Mesenchymal stem cell (in vitro differentiated cells and primary cell): ENCODE results near the gene LRRC72.
A peak's percentile ranks its signal among the peaks of the same experiment; 100 is the strongest.

Experiments used
- DNase-seq: peaks from one replicate; pipeline ENCODE4 v3.0.0-alpha.2; 2013
- H2AFZ ChIP-seq: one replicate; pipeline ENCODE4 v1.6.1; 2013; ENCODE audit warnings: low read depth, mild to moderate bottlenecking, control low read depth, inconsistent platforms, low read length, moderate library complexity
- H2AK5ac ChIP-seq: 2 replicates; pipeline ENCODE4 v1.6.1; 2013; ENCODE audit warnings: low read length, moderate library complexity, mild to moderate bottlenecking, inconsistent platforms; ENCODE audit not compliant: severe bottlenecking
- H2BK120ac ChIP-seq: one replicate; pipeline ENCODE4 v1.6.1; 2013; ENCODE audit warnings: low read depth, mild to moderate bottlenecking, inconsistent platforms, low read length, moderate library complexity
- H2BK12ac ChIP-seq, 2 experiments: one replicate each; pipeline ENCODE4 v1.6.1; 2013; ENCODE audit warnings: inconsistent platforms in 2 of 2, low read length in 2 of 2, mild to moderate bottlenecking in 2 of 2, moderate library complexity in 2 of 2, control low read depth in 1 of 2
- H2BK15ac ChIP-seq: one replicate; pipeline ENCODE4 v1.6.1; 2013; ENCODE audit warnings: mild to moderate bottlenecking, low read depth, inconsistent platforms; ENCODE audit not compliant: poor library complexity, severe bottlenecking
- H2BK5ac ChIP-seq: 2 replicates; pipeline ENCODE4 v1.6.1; 2013; ENCODE audit warnings: low read depth, mild to moderate bottlenecking, low read length, control low read depth, inconsistent platforms; ENCODE audit not compliant: poor library complexity, severe bottlenecking
- H3K14ac ChIP-seq, 2 experiments: one replicate each; pipeline ENCODE4 v1.6.1; 2013; ENCODE audit warnings: inconsistent platforms in 2 of 2, low read length in 2 of 2, control low read depth in 1 of 2, mild to moderate bottlenecking in 1 of 2, moderate library complexity in 1 of 2
- H3K18ac ChIP-seq, 2 experiments: one replicate each; pipeline ENCODE4 v1.6.1; 2013; ENCODE audit warnings: inconsistent platforms in 2 of 2, low read length in 2 of 2, control low read depth in 1 of 2, low read depth in 1 of 2, mild to moderate bottlenecking in 1 of 2
- H3K23ac ChIP-seq, 2 experiments: one replicate each; pipeline ENCODE4 v1.6.1; 2013; ENCODE audit warnings: inconsistent platforms in 2 of 2, low read length in 2 of 2, mild to moderate bottlenecking in 2 of 2, moderate library complexity in 2 of 2, control low read depth in 1 of 2
- H3K27ac ChIP-seq: 2 replicates; pipeline ENCODE4 v1.5.1; 2013; ENCODE audit warnings: mild to moderate bottlenecking, moderate library complexity, low read length, control low read depth, inconsistent platforms; ENCODE audit not compliant: poor library complexity, severe bottlenecking
- H3K27me3 ChIP-seq, 2 experiments: 2 replicates each; pipeline versions ENCODE4 v1.6.1 to v1.7.0; 2013; ENCODE audit warnings: low read length in 2 of 2, mild to moderate bottlenecking in 2 of 2, moderate library complexity in 2 of 2, control low read depth in 1 of 2, inconsistent platforms in 1 of 2; ENCODE audit not compliant: control insufficient read depth in 1 of 2, insufficient read depth in 1 of 2
- H3K36me3 ChIP-seq, 2 experiments: 2 replicates each; pipeline versions ENCODE4 v1.6.1 to v1.7.0; 2013; ENCODE audit warnings: low read length in 2 of 2, control low read depth in 1 of 2, inconsistent platforms in 1 of 2, low read depth in 1 of 2, mild to moderate bottlenecking in 1 of 2; ENCODE audit not compliant: insufficient read depth in 2 of 2, control insufficient read depth in 1 of 2
- H3K4ac ChIP-seq, 2 experiments: one replicate each; pipeline ENCODE4 v1.6.1; 2013; ENCODE audit warnings: inconsistent platforms in 2 of 2, low read length in 2 of 2, mild to moderate bottlenecking in 2 of 2, moderate library complexity in 2 of 2, control low read depth in 1 of 2, low read depth in 1 of 2
- H3K4me1 ChIP-seq: 2 replicates; pipeline ENCODE4 v1.6.1; 2013; ENCODE audit warnings: low read depth, low read length, control low read depth; ENCODE audit not compliant: control insufficient read depth, insufficient read depth
- H3K4me2 ChIP-seq: 2 replicates; pipeline ENCODE4 v1.6.1; 2013; ENCODE audit warnings: low read length, mild to moderate bottlenecking, inconsistent platforms; ENCODE audit not compliant: poor library complexity, severe bottlenecking
- H3K4me3 ChIP-seq, 2 experiments: 2 replicates each; pipeline versions ENCODE4 v1.5.1 to v1.7.0; 2013; ENCODE audit warnings: low read length in 2 of 2, mild to moderate bottlenecking in 2 of 2, control low read depth in 1 of 2, low read depth in 1 of 2; ENCODE audit not compliant: insufficient read depth in 1 of 2
- H3K79me1 ChIP-seq: replicated peaks from 2 replicates; pipeline ENCODE4 v1.6.1; 2013; ENCODE audit warnings: mild to moderate bottlenecking, control low read depth, low read length, inconsistent platforms; ENCODE audit not compliant: poor library complexity, severe bottlenecking
- H3K9ac ChIP-seq: 2 replicates; pipeline ENCODE4 v1.7.0; 2013; ENCODE audit warnings: mild to moderate bottlenecking, low read length, moderate library complexity
- H3K9me3 ChIP-seq: 2 replicates; pipeline ENCODE4 v1.7.0; 2013; ENCODE audit warnings: mild to moderate bottlenecking, low read length; ENCODE audit not compliant: control insufficient read depth
- H4K8ac ChIP-seq: one replicate; pipeline ENCODE4 v1.6.1; 2013; ENCODE audit warnings: inconsistent platforms, mild to moderate bottlenecking, low read length, moderate library complexity
- H4K91ac ChIP-seq: one replicate; pipeline ENCODE4 v1.6.1; 2013; ENCODE audit warnings: mild to moderate bottlenecking, low read length, inconsistent platforms
- WGBS: methylation state at CpG from one replicate; pipeline ENCODE4 v1.1.7; 2013; ENCODE audit warnings: mixed read lengths; 5-methylcytosine and 5-hydroxymethylcytosine counted together

The LRRC72 gene

GRCh38 chr7:16494955-16495719 is 31.5 kb upstream of the LRRC72 start:
- Histone ChIP-seq H2BK15ac (no peak overlapping the region), H3K4me2 (no peak overlapping the region), H3K27ac (no peak overlapping the region), H2AK5ac (no peak overlapping the region), H3K4me3 (no peak overlapping the region), H3K27me3 (no peaks in the 10 kb centered on the region), H4K91ac (no peak overlapping the region), H4K8ac (peak overlapping the region; percentile 61), H3K4ac (no peak overlapping the region), H3K79me1 (no peaks in the 10 kb centered on the region), H2BK12ac (no peak overlapping the region), H3K23ac (no peak overlapping the region), H3K4me1 (no peaks in the 10 kb centered on the region), H3K36me3 (no peaks in the 10 kb centered on the region), H2AFZ (no peak overlapping the region), H3K9me3 (no peaks in the 10 kb centered on the region), H2BK5ac (no peak overlapping the region), H2BK120ac (no peak overlapping the region), H3K14ac (peak overlapping the region in 1 of 2 experiments; percentile 77), H3K18ac (no peak overlapping the region), H3K9ac (no peak overlapping the region)
- WGBS = 91% methylated on average over 2 of the region's 4 CpGs
- DNase-seq = no peak

- no peak overlapping the region for H2BK120ac ChIP-seq
- no peak overlapping the region for H2AK5ac ChIP-seq
- no peak overlapping the region for H4K8ac ChIP-seq
- H2BK12ac ChIP-seq = no peak overlapping the region
- no peak overlapping the region for H3K4me3 ChIP-seq
- no peaks in the 10 kb centered on the region for H3K36me3 ChIP-seq
- no peak overlapping the region for H3K27ac ChIP-seq
- no peak overlapping the region for H4K91ac ChIP-seq
- H3K9ac ChIP-seq = no peak overlapping the region
- no peak overlapping the region for H2BK5ac ChIP-seq
- H3K4ac ChIP-seq = no peak overlapping the region
- no peak overlapping the region for H3K23ac ChIP-seq
- no peak overlapping the region for H2BK15ac ChIP-seq
- no peaks in the 10 kb centered on the region for H3K9me3 ChIP-seq
- H3K27me3 ChIP-seq = no peaks in the 10 kb centered on the region
- no peaks in the 10 kb centered on the region for H3K4me1 ChIP-seq
- no peaks in the 10 kb centered on the region for H3K79me1 ChIP-seq
- no peak overlapping the region for H2AFZ ChIP-seq
- no peak overlapping the region for H3K18ac ChIP-seq
- DNase-seq = no peak
- no peak overlapping the region for H3K14ac ChIP-seq
- WGBS = 77% methylated on average over 2 of the region's 2 CpGs
- no peak overlapping the region for H3K4me2 ChIP-seq
Measured at GRCh38 chr7:16498122-16498521, 28.5 kb upstream of the LRRC72 start.

GRCh38 chr7:16502303-16502702 is 24.3 kb upstream of the LRRC72 start:
- H3K18ac ChIP-seq = no peak overlapping the region
- 95% methylated on average over 18 of the region's 19 CpGs for WGBS

GRCh38 chr7:16504019-16504418 is 22.6 kb upstream of the LRRC72 start:
- Histone ChIP-seq H4K91ac (no peak overlapping the region), H2AK5ac (no peak overlapping the region), H2BK5ac (no peak overlapping the region), H3K23ac (no peak overlapping the region), H3K9ac (no peak overlapping the region), H4K8ac (no peak overlapping the region), H3K14ac (no peak overlapping the region), H2BK120ac (no peak overlapping the region), H3K4me2 (no peak overlapping the region), H3K27me3 (no peaks in the 10 kb centered on the region), H3K9me3 (no peaks in the 10 kb centered on the region), H3K36me3 (no peaks in the 10 kb centered on the region), H3K4me1 (peaks cover 2% of the 10 kb centered on the region), H3K79me1 (no peaks in the 10 kb centered on the region), H3K27ac (peak overlapping the region; percentile 48), H3K4ac (no peak overlapping the region), H2BK12ac (peak overlapping the region in 1 of 2 experiments; percentile 31), H3K4me3 (no peak overlapping the region), H2BK15ac (no peak overlapping the region), H2AFZ (no peak overlapping the region), H3K18ac (no peak overlapping the region)
- WGBS = 73% methylated on average over 6 of the region's 6 CpGs
- DNase-seq = peak; percentile 63

More at GRCh38 chr7:16502303-16502702, 24.3 kb upstream of the LRRC72 start:
- H3K9ac ChIP-seq = no peak overlapping the region
- no peak overlapping the region for H4K8ac ChIP-seq
- no peak overlapping the region for H2AFZ ChIP-seq
- H3K27me3 ChIP-seq = no peaks in the 10 kb centered on the region
- H3K79me1 ChIP-seq = no peaks in the 10 kb centered on the region
- peak overlapping the region; percentile 46 for H2AK5ac ChIP-seq
- H4K91ac ChIP-seq = no peak overlapping the region
- H2BK5ac ChIP-seq = no peak overlapping the region
- H2BK12ac ChIP-seq = no peak overlapping the region
- no peak overlapping the region for H3K4me2 ChIP-seq
- H3K4me1 ChIP-seq = peaks cover 2% of the 10 kb centered on the region
- no peak for DNase-seq
- H3K14ac ChIP-seq = no peak overlapping the region
- no peak overlapping the region for H2BK120ac ChIP-seq
- H3K9me3 ChIP-seq = no peaks in the 10 kb centered on the region
- no peak overlapping the region for H3K4ac ChIP-seq
- H3K27ac ChIP-seq = no peak overlapping the region
- H3K36me3 ChIP-seq = no peaks in the 10 kb centered on the region
- H3K23ac ChIP-seq = no peak overlapping the region
- H3K4me3 ChIP-seq = no peak overlapping the region
- H2BK15ac ChIP-seq = no peak overlapping the region
